Activated CD4-positive, alpha-beta T cell treated with anti-CD3 and anti-CD28 coated beads, Interleukin-2, amount 50 U/mL, for 1 hour (primary cell): ENCODE measurements around the gene BNIP5.

Experiments
- DNase-seq: peaks from one replicate; pipeline ENCODE4 v3.0.0-alpha.2; 2020

BNIP5 gene

DNA sequence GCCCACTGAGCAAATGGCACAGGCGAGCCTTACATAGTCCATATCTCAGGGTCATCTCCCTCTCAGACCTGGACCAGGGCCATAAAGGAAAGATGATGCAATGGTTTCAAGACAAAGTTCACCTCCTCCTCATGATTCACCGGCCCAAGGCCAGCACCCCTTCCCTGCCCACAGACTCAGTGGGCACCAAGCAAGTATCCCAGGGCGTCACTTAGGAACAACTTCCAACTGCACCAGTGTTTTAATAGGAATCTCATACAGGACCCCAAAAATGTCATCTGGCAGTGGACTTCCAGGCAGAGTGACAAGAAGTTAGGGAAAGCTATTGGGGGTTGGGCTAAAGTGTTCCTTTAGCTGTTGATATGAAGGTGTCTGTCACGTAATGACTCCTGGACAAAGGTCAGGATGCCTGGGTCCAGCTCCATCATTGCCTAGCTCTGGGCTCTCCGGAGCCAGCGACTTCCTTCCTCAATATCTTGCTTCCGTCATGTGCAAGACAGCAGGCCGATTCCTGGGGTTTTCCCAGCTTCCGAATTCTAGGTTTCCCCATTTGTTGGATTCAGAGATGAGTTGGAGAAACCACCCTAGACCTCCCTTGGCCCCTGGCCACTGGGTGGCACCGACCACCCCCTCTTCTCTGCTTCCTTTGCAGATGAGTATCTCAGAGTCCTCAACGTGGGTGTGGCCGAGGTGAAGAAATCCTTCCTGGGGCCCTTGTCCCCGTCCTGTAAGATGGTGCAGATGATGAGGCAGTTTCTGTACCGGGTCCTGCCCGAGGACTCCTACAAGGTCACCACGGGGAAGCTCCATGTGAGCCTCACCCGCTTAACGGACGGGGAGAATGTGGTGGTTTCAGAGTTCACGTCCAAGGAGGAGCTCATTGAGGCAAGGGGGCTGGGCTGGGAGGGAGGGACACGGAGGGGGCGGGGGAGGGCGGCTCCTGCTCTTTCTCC lies 45.7 kb downstream of the BNIP5 start:
- no peak for DNase-seq

- DNase-seq, result no peak
Observed at GRCh38 chr6:36289281-36289878, 47.3 kb downstream of the BNIP5 start.

DNA sequence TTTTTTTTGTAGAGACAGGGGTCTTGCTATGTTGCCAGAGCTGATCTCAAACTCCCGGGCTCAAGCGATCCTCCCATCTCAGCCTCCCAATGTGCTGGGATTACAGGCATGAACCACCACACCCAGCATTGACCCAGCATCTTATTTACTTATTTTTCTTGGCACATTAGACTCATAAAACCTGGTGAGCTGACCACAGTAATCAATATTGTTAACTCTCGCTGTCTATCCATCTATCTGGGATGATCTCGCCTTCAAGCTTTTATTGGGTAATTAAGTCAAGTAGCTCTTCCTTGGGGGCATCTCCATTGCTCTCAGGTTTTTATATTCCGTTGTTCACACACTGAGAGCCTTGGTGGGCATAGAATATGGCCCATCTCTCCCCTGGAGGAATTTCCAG lies 49.8 kb downstream of the BNIP5 start:
- DNase-seq, result no peak

DNA sequence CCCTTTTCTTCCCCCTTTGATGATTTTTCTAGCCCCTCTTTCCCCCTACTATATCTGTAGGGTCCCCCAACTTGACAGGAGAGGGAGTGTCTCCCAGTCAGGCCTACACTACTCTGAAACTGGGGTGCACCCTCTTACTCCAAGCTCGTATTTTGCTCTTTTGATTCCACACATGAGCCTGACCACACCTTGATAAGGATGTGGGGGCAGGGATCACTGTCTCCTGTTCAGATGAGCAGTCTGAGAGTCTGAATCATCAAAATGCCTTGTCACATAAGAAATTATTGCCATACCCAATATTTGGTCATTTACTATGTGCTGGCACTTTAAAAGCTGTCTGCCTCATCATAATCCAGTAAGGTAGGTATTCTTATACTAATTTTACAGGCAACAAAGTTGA lies 50.9 kb downstream of the BNIP5 start:
- no peak for DNase-seq

- no peak for DNase-seq
Observed at GRCh38 chr6:36285187-36285671, 51.5 kb downstream of the BNIP5 start.

DNA sequence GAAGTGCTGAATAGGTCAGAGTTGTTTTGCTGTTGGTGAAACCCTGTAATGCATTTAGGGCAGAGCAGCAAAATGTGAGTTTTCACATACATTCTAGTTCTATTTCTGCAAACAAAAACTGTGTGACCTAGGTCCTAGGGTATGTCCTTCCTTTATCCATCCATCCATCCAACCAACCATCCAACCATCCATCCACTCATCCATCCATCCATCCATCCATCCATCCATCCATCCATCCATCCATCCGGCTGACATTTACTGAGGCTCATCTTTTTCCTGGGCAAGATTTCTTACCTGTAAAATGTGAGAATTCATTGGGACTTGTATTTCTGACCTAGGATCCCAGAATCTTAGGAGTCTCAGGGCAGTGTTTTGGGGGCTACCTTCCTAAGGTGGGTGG lies 52.3 kb downstream of the BNIP5 start:
- DNase-seq, result no peak

- DNase-seq, result no peak
Observed at GRCh38 chr6:36283608-36284007, 53.1 kb downstream of the BNIP5 start.

DNA sequence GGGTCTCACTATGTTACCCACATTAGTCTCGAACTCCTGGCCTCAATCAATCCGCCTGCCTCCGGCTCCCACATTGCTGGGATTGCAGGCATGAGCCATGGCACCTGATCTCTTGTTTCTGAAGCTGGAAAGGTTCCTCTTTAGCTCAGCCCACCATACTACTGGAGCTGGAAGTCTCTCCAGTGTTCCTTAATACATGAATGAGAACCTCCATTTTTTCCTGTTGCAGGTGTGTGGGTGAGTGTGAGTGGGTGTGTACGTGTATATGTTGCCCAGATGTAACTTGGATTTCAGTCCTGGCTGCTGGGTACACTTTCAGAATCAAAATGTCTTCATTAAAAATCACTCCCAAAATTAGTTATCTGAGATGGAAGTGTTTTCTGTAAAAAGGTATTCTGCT lies 55.7 kb downstream of the BNIP5 start:
- DNase-seq, result no peak

DNA sequence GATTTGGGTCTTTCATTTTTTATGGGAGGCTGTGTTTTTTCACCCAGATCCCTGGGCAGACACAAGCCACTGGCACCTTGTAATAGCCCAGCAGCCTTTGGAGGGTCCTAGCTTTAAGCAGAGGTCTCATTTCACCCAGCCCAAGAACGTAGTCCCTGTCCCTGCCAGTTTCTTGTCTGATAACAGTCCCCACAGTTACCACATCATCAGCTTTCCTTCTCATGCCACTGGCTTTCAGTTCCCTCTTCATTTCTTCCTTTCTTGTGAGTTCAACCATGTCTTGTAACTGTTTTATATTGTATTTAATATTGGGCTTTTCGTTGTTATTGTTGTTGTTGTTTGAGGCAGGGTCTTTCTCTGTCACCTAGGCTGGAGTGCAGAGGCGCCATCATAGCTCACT lies 56.2 kb downstream of the BNIP5 start:
- DNase-seq, result no peak

- DNase-seq, result no peak
Observed at GRCh38 chr6:36277946-36278470, 58.7 kb downstream of the BNIP5 start.

- no peak for DNase-seq
Observed at GRCh38 chr6:36276581-36277536, 59.8 kb downstream of the BNIP5 start.

DNA sequence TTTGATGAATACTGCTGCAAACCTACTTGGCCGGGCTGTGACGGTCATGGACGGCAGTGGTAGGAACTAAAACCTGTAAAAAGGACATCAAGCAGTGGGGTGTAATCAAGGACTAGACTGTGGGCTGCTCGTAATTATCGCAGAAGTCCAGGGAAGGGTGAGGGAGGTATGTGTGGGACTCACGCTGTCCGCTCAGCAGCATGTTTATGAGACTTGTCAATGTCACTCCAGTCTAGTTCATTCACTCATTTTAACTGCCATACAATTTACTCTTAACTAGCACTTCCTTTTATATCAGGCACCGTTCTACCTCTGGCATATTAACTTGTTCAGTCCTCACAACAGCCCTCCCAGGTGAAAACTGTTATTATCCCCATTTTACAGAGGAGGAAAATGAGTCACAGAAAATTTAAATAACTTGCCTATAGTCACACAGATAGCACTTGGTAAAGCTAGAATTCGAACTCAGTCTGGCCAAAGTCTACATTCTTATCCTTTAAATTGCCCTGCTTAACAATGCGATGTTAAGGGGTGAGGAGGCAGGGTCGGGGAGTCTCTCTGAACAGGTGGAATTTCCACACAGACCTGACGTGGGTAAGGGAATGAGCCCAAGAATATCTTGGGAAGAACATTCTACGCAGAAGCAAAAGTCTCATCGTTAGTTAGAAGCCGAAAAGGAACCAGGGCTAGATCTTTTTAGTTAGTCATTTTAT lies 62.7 kb downstream of the BNIP5 start:
- DNase-seq, result no peak

DNA sequence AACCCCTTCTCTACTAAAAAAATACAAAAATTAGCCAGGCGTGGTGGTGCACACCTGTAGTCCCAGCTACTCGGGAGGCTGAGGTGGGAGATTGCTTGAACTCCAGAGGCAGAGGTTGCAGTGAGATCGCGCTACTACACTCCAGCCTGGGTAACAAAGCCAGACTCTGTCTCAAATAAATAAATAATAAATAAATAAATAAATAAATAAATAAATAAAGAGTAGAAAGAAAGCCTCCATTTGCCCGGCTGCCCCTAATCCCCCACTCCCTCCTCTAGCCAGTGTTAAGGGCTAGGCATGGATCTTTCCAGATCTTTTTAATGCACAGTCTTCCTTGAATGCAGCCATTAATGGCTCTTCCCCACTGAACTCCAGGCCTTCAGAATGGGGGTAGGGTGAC lies 63.6 kb downstream of the BNIP5 start:
- DNase-seq, result no peak

DNA sequence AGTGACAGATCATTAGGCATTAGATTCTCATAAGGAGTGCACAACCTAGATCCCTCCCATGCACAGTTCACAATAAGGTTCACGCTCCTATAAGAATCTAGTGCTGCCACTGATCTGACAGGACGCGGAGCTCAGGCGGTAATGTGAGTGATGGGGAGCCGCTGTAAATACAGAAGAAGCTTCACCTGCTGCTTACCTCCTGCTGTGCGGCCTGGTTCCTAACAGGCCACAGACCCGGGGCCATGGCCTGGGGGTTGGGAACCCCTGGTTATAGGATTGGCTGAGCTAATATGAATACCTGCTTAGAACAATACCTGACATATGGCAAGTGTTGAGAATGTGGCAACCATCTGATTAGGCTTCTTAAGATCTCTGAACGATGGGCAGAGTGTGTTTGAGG lies 64.5 kb downstream of the BNIP5 start:
- DNase-seq, result no peak

DNA sequence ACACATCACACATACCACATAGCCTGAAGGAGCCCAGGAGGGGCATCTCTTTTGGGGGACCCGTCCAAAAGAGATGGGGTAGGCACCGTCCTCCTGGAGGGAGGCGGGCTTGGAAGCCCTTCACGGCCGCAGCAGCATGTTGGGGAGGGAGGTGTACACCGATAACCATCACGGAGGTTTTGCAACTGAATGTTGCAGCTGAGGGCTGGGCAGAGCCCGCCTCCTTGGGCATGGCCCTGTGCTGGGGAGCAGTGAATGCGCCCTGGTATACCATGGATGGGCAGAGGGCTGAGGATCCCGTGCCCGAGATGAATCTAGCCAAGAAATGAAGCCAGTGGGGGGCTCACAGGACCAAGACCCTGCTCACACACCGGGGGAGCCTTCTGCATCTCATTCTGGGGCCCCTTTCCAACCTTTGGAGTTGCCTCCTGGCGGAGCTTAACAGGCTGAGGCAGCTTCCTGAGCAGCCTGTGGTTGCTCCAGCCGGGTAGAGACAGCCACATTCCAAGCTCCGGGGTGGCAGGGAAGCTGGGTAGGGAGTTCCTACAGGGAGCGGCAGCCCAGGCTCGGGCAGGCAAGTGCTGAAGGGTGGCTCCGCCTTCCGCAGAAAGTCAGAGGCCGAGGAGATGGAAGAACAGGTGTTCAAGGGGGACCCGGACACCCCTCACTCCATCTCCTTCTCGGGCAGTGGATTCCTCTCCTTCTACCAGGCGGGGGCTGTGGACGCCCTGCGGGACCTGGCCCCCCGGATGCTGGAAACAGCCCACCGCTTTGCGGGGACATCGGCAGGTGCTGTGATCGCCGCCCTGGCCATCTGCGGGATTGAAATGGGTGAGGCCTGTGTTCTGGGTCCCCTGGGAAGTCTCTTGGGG lies 66.6 kb downstream of the BNIP5 start, which contains the start of gene PNPLA1:
TSS of gene PNPLA1 (plus strand) at position 227 of the 872 bp plus-strand sequence. CDS start at position 627, 400 bp downstream.
- DNase-seq, result no peak

GRCh38 chr6:36268478-36269275 lies 68.0 kb downstream of the BNIP5 start:
- no peak for DNase-seq

GRCh38 chr6:36267731-36268477 lies 68.8 kb downstream of the BNIP5 start:
- no peak for DNase-seq

DNA sequence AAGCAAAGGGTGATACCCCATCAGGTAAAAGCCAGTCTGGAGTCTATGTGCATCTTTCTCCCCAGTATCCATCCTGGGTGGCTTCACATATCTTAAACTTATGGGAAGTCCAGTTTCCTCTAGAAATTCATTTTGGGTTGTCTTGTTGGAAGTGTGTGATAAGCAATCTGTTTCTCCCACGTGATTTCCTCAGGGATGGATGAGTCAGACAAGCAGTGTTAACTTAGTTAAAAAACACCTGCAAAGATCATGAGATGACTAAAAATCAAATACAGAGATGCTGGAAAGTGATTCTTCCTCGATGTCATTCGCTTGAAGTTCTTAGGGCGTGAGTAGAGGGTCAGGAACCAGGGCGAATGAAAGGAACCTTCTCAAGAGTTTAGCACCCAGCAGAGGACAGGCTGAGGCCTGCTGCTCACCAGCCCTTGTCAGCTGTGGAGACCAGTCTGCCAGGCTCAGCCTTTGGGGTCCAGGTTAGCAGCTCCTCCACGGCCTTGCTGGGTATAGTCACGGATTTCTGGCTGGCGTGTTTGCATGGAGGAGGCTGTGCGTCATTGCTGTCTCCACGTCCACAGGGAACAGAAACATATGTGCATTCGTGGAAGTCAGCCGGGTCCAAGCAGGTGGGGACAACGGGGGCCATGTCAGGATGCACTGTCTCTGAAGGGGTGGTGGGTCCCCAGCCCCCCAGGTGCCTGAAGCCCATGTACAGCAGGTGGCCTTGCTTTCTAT lies 69.6 kb downstream of the BNIP5 start:
- no peak for DNase-seq
